Measurements from ENCODE around the gene CDC42BPA. TPM values are rescaled to one million over a fixed set of nuclear protein-coding genes. Genes with fewer than 3 reads are reported as not detected.

Gene CDC42BPA
- total and polyA plus RNA-seq, 9 of the 15 experiments (the other 6 are each of a cell fraction or from before 2014, with no cell fraction given) = 8.0 to 77.5 (median 52.1) TPM

GRCh38 chr1:226966683-226967082 lies 351.6 kb downstream of the CDC42BPA start (continued):
- TF ChIP-seq PKNOX1 (IDR thresholded peaks at IDR 0.05) = peak; percentile 19; the same call in 1 of the 2 replicates
- TF ChIP-seq KLF16 (IDR thresholded peaks at IDR 0.05) = no peak
- no peak for TF ChIP-seq XRCC3 (IDR thresholded peaks at IDR 0.05)
- no peak for TF ChIP-seq MEF2D (tag; conservative IDR thresholded peaks at IDR 0.05; ENCODE audit: low read depth)
- no peak for TF ChIP-seq ZBTB12 (CRISPR knock-in tag; IDR thresholded peaks at IDR 0.05)

- FAIRE-seq = no peak
- TF ChIP-seq SIN3A (IDR thresholded peaks at IDR 0.05; ENCODE audit: borderline replicate concordance in 2 of 2, control insufficient read depth in 1 of 2, low read depth in 2 of 2, low read length in 2 of 2) (no peak), STAT5B (CRISPR knock-in tag; IDR thresholded peaks at IDR 0.05) (no peak), SMC3 (conservative IDR thresholded peaks at IDR 0.05; ENCODE audit: insufficient read depth, low read depth, low read length) (no peak), YY1 (IDR thresholded peaks at IDR 0.05; ENCODE audit: borderline replicate concordance in 1 of 3, control insufficient read depth in 1 of 3, extremely low read depth in 1 of 3, insufficient read depth in 3 of 3, insufficient read length in 1 of 3, insufficient replicate concordance in 2 of 3, low read depth in 1 of 3, low read length in 2 of 3) (no peak), STAG1 (CRISPR knock-in tag; IDR thresholded peaks at IDR 0.05; ENCODE audit: borderline replicate concordance) (no peak), PCBP2 (IDR thresholded peaks at IDR 0.05; ENCODE audit: low read depth, low read length, poor library complexity, severe bottlenecking) (no peak), JUNB (CRISPR knock-in tag; conservative IDR thresholded peaks at IDR 0.05) (no peak), THAP7 (CRISPR knock-in tag; IDR thresholded peaks at IDR 0.05) (no peak), TCF7L2 (IDR thresholded peaks at IDR 0.05; ENCODE audit: low read depth, low read length) (no peak), SIX5 (IDR thresholded peaks at IDR 0.05; ENCODE audit: borderline replicate concordance in 1 of 2, insufficient read depth in 1 of 2, low read depth in 1 of 2, low read length in 2 of 2) (no peak), KLF6 (CRISPR knock-in tag; IDR thresholded peaks at IDR 0.05; ENCODE audit: borderline replicate concordance) (no peak)
Observed at GRCh38 chr1:226965581-226966440, 352.5 kb downstream of the CDC42BPA start.

More at GRCh38 chr1:226965581-226966440, 352.5 kb downstream of the CDC42BPA start:
- H3K36me3 ChIP-seq (ENCODE audit: control insufficient read depth, insufficient read depth, low read length) = peaks cover 11% of the 10 kb centered on the region; the same call in 2 of the 3 replicates
- H3K4me3 ChIP-seq = no peak overlapping the region
- no peak overlapping the region for H3K4me2 ChIP-seq (ENCODE audit: insufficient read depth, low read length)
- no peaks in the 10 kb centered on the region for H3K9me3 ChIP-seq (replicated peaks; ENCODE audit: control insufficient read depth, insufficient read depth, low read depth, low read length)
- no peaks in the 10 kb centered on the region for H3K27me3 ChIP-seq (ENCODE audit: control insufficient read depth in 2 of 2, insufficient read depth in 2 of 2, low read length in 2 of 2)
- CTCF ChIA-PET (ENCODE audit: low intra/inter-chr PET ratio) = no interaction called here
- no peak overlapping the region for H3K27ac ChIP-seq (ENCODE audit: extremely low read depth, low read depth, low read length)
- peaks cover 0 to 18% of the 10 kb centered on the region in 2 experiments; a peak in 3 of 5 replicates for H3K4me1 ChIP-seq (replicated peaks in 1 of 2; ENCODE audit: control insufficient read depth in 2 of 2, insufficient read depth in 2 of 2, low read length in 2 of 2)
- no TSS peak for BruUV-seq (replicated peaks)
- no peak for ATAC-seq
- in situ Hi-C loops (cut with MboI) (no loop called here), intact Hi-C loops (cut with micrococcal nuclease) (no loop called here)
- WGBS (ENCODE audit: insufficient coverage, low coverage, missing lambda C conversion rate) = 89% methylated on average over 20 of the region's 23 CpGs
- DNase-seq (ENCODE audit: extremely low read depth in 1 of 4, low spot score in 3 of 4) = no peak
- H3K9me1 ChIP-seq (ENCODE audit: control insufficient read depth, insufficient read depth, low read length) = no peaks in the 10 kb centered on the region
- POLR2A ChIA-PET = interaction anchor here (1.2 kb wide), 1 partner anchor 41 kb away, joined by 3 read pairs; no protein-coding TSS in a partner anchor
- H4K20me1 ChIP-seq (replicated peaks; ENCODE audit: control insufficient read depth, insufficient read depth, low read length) = no peaks in the 10 kb centered on the region
- no peaks in the 10 kb centered on the region; the same call in 2 of the 3 replicates for H3K79me2 ChIP-seq (ENCODE audit: control insufficient read depth, insufficient read depth, low read length)
- no peak overlapping the region for H3K9ac ChIP-seq (ENCODE audit: insufficient read depth in 1 of 2, low read depth in 2 of 2, low read length in 2 of 2)
- no peak overlapping the region for H2AFZ ChIP-seq (ENCODE audit: low read depth, low read length)
